HG03066 (cell line): ENCODE data around the gene ITGAE.
"Not testable (repeated sequence)": the region's sequence is repeated elsewhere in the genome, so short reads cannot be mapped to it uniquely, and the experiment has no call there.

Experiments
- ATAC-seq: cut with Tn5 transposase; IDR thresholded peaks from one replicate; pipeline ENCODE4 v1.9.1; 2021; ENCODE audit warnings: low read depth; ENCODE audit not compliant: unreplicated experiment

Gene ITGAE

GRCh38 chr17:3800362-3801271 lies at the start of gene ITGAE:
Gene ITGAE (minus strand): TSS chr17:3801188. CDS start chr17:3801144, 44 bp downstream.
- ATAC-seq: no peak

GRCh38 chr17:3848229-3848835 lies 47.3 kb upstream of the ITGAE start:
- ATAC-seq: no peak

GRCh38 chr17:3847165-3847670 lies 46.2 kb upstream of the ITGAE start:
- no peak for ATAC-seq

GRCh38 chr17:3846437-3847164 lies 45.6 kb upstream of the ITGAE start:
- ATAC-seq: no peak

- peak; percentile 89 for ATAC-seq
Measured at GRCh38 chr17:3845621-3846436, 44.8 kb upstream of the ITGAE start, which contains the start of gene NCBP3. Gene NCBP3 (minus strand): TSS chr17:3846246. CDS start chr17:3846223, 23 bp downstream.

- peak; percentile 20 for ATAC-seq
Measured at GRCh38 chr17:3845291-3845620, 44.3 kb upstream of the ITGAE start.

- ATAC-seq: not testable (repeated sequence)
Measured at GRCh38 chr17:3844556-3844955, 43.6 kb upstream of the ITGAE start.

GRCh38 chr17:3843935-3844516 lies 43.0 kb upstream of the ITGAE start:
- ATAC-seq: no peak

- ATAC-seq: no peak
Measured at GRCh38 chr17:3838206-3838605, 37.2 kb upstream of the ITGAE start.

- no peak for ATAC-seq
Measured at GRCh38 chr17:3836551-3836950, 35.6 kb upstream of the ITGAE start.

- ATAC-seq: no peak
Measured at GRCh38 chr17:3835410-3836229, 34.6 kb upstream of the ITGAE start.

GRCh38 chr17:3834811-3835210 lies 33.8 kb upstream of the ITGAE start:
- ATAC-seq: no peak

- ATAC-seq: no peak
Measured at GRCh38 chr17:3828852-3829232, 27.9 kb upstream of the ITGAE start.

GRCh38 chr17:3828151-3828851 lies 27.3 kb upstream of the ITGAE start:
- ATAC-seq: no peak

- no peak for ATAC-seq
Measured at GRCh38 chr17:3827124-3827773, 26.3 kb upstream of the ITGAE start.

- ATAC-seq: no peak
Measured at GRCh38 chr17:3826191-3826590, 25.2 kb upstream of the ITGAE start.

- no peak for ATAC-seq
Measured at GRCh38 chr17:3821101-3821500, 20.1 kb upstream of the ITGAE start.

GRCh38 chr17:3818786-3819185 lies 17.8 kb upstream of the ITGAE start:
- ATAC-seq: no peak
